Activated CD8-positive, alpha-beta memory T cell treated with anti-CD3 and anti-CD28 coated beads, Interleukin-2, amount 50 U/mL, for 24 hours (primary cell): ENCODE data around the gene SERINC3.

ENCODE experiments used
- DNase-seq: peaks from one replicate; pipeline ENCODE4 v3.0.0-alpha.2; 2020; ENCODE audit errors: extremely low read depth

SERINC3 gene

GRCh38 chr20:44532981-44533331, 11.1 kb upstream of the SERINC3 start:
- DNase-seq: no peak

GRCh38 chr20:44532259-44532980, 10.6 kb upstream of the SERINC3 start:
- DNase-seq: no peak

GRCh38 chr20:44528309-44528708, 6.4 kb upstream of the SERINC3 start:
- DNase-seq: no peak

- no peak for DNase-seq
Observed at GRCh38 chr20:44527716-44528199, 5.9 kb upstream of the SERINC3 start.

GRCh38 chr20:44526129-44526528, 4.3 kb upstream of the SERINC3 start:
- no peak for DNase-seq

- no peak for DNase-seq
Observed at GRCh38 chr20:44523746-44524145, 1.9 kb upstream of the SERINC3 start.

GRCh38 chr20:44522841-44523240, 971 bp upstream of the SERINC3 start:
- DNase-seq: no peak

GRCh38 chr20:44520881-44521280, 989 bp downstream of the SERINC3 start:
- no peak for DNase-seq

- no peak for DNase-seq
Observed at GRCh38 chr20:44518248-44518647, 3.6 kb downstream of the SERINC3 start.

GRCh38 chr20:44517454-44517853, 4.4 kb downstream of the SERINC3 start:
- no peak for DNase-seq

- no peak for DNase-seq
Observed at GRCh38 chr20:44516491-44516890, 5.4 kb downstream of the SERINC3 start.

GRCh38 chr20:44513871-44514270, 8.0 kb downstream of the SERINC3 start:
- DNase-seq: no peak

GRCh38 chr20:44509762-44510161, 12.1 kb downstream of the SERINC3 start:
- DNase-seq: no peak

GRCh38 chr20:44504402-44505307, 17.2 kb downstream of the SERINC3 start:
- no peak for DNase-seq

- no peak for DNase-seq
Observed at GRCh38 chr20:44502968-44503367, 18.9 kb downstream of the SERINC3 start.

- DNase-seq: no peak
Observed at GRCh38 chr20:44501448-44501847, 20.4 kb downstream of the SERINC3 start.

GRCh38 chr20:44500221-44500620, 21.6 kb downstream of the SERINC3 start:
- no peak for DNase-seq

GRCh38 chr20:44497761-44498160, 24.1 kb downstream of the SERINC3 start:
- DNase-seq: no peak

- no peak for DNase-seq
Observed at GRCh38 chr20:44496976-44497375, 24.9 kb downstream of the SERINC3 start.

- no peak for DNase-seq
Observed at GRCh38 chr20:44495802-44496481, 25.9 kb downstream of the SERINC3 start.

GRCh38 chr20:44495257-44495656, 26.6 kb downstream of the SERINC3 start:
- DNase-seq: no peak

GRCh38 chr20:44494681-44495080, 27.2 kb downstream of the SERINC3 start:
- DNase-seq: no peak
